ENCODE results near the gene LDHAL6A.

DNA sequence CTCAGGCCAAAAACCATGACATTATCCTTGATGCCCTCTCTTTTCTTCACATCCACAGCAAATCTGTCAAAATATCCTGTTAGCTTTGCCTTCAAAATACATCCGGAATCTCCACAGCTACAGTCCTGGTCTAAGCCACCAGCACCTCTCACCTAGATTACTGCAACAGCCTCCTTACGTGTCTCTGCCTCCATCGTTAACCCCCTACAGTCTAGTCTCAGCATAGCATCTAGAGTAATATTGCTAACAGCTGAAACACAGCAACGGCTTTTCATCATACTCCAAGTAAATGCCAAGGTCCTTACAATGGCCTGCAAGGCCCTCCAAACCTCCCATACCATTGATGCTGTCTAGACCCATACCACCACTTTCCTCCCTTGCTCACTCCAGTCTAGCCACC is 66.7 kb downstream of the LDHAL6A start:
- TF ChIP-seq, protein P1, sequence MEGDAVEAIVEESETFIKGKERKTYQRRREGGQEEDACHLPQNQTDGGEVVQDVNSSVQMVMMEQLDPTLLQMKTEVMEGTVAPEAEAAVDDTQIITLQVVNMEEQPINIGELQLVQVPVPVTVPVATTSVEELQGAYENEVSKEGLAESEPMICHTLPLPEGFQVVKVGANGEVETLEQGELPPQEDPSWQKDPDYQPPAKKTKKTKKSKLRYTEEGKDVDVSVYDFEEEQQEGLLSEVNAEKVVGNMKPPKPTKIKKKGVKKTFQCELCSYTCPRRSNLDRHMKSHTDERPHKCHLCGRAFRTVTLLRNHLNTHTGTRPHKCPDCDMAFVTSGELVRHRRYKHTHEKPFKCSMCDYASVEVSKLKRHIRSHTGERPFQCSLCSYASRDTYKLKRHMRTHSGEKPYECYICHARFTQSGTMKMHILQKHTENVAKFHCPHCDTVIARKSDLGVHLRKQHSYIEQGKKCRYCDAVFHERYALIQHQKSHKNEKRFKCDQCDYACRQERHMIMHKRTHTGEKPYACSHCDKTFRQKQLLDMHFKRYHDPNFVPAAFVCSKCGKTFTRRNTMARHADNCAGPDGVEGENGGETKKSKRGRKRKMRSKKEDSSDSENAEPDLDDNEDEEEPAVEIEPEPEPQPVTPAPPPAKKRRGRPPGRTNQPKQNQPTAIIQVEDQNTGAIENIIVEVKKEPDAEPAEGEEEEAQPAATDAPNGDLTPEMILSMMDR (IDR thresholded peaks at IDR 0.05 in 2 of 3, conservative IDR thresholded peaks at IDR 0.05 in 1 of 3; ENCODE audit: borderline replicate concordance in 1 of 3, insufficient read depth in 1 of 3, low read depth in 2 of 3, low read length in 2 of 3): peak in 2 of 3 experiments; percentile 38 to 46; a peak in 3 of 6 replicates
- TF ChIP-seq, protein P2, sequence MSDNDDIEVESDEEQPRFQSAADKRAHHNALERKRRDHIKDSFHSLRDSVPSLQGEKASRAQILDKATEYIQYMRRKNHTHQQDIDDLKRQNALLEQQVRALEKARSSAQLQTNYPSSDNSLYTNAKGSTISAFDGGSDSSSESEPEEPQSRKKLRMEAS (IDR thresholded peaks at IDR 0.05): no peak
- TF ChIP-seq SRF (IDR thresholded peaks at IDR 0.05; ENCODE audit: low read depth) (no peak), TCF7L2 (IDR thresholded peaks at IDR 0.05; ENCODE audit: borderline replicate concordance, extremely low read depth, insufficient read depth, insufficient read length) (no peak), RAD21 (IDR thresholded peaks at IDR 0.05; ENCODE audit: low read depth) (no peak), EZH2phosphoT487 (IDR thresholded peaks at IDR 0.05; ENCODE audit: borderline replicate concordance) (no peak), CEBPB (IDR thresholded peaks at IDR 0.05; ENCODE audit: low read depth) (no peak), EZH2 (IDR thresholded peaks at IDR 0.05) (no peak), SIN3A (IDR thresholded peaks at IDR 0.05; ENCODE audit: low read depth) (no peak)
- TF ChIP-seq, protein P3, sequence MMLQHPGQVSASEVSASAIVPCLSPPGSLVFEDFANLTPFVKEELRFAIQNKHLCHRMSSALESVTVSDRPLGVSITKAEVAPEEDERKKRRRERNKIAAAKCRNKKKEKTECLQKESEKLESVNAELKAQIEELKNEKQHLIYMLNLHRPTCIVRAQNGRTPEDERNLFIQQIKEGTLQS (IDR thresholded peaks at IDR 0.05): no peak
